HG03060 (cell line): ENCODE data around the gene ADRA1B.
"Not testable (repeated sequence)": the region's sequence is repeated elsewhere in the genome, so short reads cannot be mapped to it uniquely, and the experiment has no call there.

ENCODE experiments used
- ATAC-seq: cut with Tn5 transposase; IDR thresholded peaks from one replicate; pipeline ENCODE4 v1.9.1; 2021; ENCODE audit warnings: low read depth, moderate number of reproducible peaks; ENCODE audit not compliant: unreplicated experiment

The ADRA1B gene

GRCh38 chr5:159965031-159965837, 49.0 kb downstream of the ADRA1B start:
- ATAC-seq, result no peak

GRCh38 chr5:159965838-159966128, 49.5 kb downstream of the ADRA1B start:
- not testable (repeated sequence) for ATAC-seq

DNA sequence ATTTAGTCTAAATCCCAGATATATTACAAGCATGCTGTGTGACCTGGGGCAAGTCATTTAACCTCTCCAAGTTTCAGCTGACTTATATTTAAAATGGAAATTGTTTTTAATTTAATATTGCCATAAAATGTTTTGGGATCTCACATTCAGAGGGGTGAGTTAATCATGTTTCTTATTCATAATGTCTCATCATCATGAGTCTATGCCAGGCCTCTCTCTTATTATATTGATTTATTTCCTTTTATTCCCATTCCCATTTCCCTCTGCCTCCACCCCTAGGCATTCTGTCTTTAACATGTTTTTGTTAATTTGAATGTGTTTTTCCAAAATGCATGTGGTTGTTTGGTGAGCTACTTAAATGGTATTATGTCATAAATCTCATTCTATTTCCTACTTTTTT, 53.7 kb downstream of the ADRA1B start:
- no peak for ATAC-seq

DNA sequence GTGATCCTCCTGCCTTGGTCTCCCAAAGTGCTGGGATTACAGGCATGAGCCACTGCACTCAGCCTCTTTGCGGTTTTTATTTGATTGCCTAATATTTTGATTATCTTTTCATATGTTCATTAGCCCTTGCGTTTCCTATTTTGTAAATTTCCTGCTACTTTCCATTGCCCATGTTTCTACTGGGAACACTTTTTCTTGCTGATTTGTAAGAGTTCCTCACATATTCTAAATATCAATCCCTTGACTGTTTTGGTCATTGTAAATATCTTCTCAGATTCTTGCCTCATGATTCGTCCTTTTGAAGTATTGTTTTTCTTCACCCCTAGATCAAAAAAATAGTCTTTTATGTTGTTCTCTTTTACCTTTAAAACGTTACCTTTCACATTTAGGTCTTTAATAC, 54.8 kb downstream of the ADRA1B start:
- ATAC-seq, result no peak

- no peak for ATAC-seq
Observed at GRCh38 chr5:159971514-159971913, 55.2 kb downstream of the ADRA1B start.

DNA sequence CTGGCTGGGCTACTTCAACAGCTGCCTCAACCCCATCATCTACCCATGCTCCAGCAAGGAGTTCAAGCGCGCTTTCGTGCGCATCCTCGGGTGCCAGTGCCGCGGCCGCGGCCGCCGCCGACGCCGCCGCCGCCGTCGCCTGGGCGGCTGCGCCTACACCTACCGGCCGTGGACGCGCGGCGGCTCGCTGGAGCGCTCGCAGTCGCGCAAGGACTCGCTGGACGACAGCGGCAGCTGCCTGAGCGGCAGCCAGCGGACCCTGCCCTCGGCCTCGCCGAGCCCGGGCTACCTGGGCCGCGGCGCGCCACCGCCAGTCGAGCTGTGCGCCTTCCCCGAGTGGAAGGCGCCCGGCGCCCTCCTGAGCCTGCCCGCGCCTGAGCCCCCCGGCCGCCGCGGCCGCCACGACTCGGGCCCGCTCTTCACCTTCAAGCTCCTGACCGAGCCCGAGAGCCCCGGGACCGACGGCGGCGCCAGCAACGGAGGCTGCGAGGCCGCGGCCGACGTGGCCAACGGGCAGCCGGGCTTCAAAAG, 55.7 kb downstream of the ADRA1B start:
- ATAC-seq, result no peak

DNA sequence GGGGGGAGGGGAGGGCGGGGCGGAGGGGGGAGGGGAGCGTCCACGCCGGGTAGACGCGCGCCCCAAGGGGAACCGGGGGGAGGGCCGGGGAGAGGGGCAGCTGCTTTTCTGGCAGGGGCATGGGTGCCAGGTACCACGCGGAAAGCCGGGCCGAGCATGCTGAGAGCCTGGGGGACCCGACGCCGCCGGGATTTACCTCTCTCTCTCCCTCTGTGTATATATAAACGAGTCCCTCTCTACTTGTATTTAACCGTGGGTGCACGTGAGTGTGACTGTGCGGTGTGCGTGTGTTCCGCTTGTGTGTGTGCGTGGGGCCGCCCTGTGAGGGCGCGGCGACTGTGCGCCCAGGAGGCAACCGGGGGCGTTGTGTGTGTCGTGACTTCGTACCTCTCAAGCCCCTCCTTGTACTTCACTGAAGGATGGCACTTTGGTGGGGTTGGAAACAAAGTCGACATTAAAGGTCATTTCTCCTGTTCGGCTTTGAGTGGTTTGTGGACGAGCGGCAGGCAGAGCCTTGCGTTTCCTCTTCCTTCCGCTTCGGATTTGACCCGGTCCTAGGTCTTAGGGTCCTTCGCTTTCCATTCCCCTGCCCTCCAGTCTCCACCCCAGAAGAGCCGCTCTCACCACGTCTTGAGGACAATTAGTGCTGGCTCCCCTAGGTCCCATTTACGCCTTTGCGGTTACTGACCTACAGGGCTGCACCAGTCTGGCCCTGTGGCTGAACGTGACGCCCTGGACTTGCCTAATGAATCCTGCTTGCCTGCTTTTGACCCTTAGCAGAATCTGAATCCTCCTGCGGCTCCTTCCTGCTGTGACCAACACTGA, 56.5 kb downstream of the ADRA1B start:
- no peak for ATAC-seq

DNA sequence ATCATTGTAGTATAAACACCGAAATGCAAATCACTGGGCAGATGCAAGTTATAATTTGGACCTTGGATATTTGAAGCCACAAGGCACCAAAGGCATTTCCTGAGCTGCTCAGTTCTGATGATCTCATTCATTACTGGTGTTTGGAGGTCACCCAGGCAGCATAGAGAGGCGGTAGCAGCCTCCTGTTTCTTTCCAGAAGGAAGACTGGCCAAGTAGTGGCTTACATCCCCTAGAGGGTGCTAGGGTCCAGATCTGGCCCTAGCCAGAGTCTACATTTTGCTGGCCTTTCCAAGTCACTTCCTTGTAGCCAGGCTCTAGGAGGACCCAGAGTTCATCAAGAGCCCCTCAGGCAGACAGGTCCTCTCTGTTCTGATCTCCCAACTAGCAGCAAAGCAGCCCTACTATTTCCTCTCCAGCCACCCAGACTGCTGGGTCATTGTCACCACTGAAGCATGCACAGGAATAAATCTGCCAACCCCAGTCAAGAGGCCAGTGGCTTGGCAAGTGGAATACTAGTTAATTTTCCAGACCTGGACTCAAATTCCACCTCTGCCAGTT, 59.3 kb downstream of the ADRA1B start:
- ATAC-seq, result no peak

- no peak for ATAC-seq
Observed at GRCh38 chr5:159976921-159977320, 60.6 kb downstream of the ADRA1B start.

GRCh38 chr5:159978358-159978757, 62.1 kb downstream of the ADRA1B start:
- no peak for ATAC-seq

GRCh38 chr5:159982421-159983173, 66.3 kb downstream of the ADRA1B start:
- ATAC-seq, result no peak

- peak; percentile 58 for ATAC-seq
Observed at GRCh38 chr5:159987031-159987674, 70.9 kb downstream of the ADRA1B start.

DNA sequence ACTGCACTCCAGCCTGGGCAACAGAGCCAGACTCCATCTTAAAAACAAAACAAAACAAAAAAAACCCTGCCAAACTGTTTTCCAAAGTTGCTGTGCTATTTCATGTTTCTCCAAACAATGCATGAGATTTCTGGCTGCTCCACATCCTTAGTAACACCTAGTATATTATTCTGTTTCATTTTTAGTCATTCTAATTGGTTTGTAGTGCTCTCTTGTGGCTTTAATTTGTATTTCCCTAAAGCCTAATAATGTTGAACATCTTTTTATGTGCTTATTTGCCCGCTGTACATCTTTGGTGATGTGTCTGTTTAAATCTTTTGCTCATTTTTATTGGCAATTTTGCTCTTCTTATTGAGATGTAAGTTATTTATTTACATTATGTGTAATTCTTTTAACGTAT, 74.2 kb downstream of the ADRA1B start:
- ATAC-seq, result no peak

GRCh38 chr5:159992566-159992965, 76.3 kb downstream of the ADRA1B start:
- ATAC-seq, result no peak

DNA sequence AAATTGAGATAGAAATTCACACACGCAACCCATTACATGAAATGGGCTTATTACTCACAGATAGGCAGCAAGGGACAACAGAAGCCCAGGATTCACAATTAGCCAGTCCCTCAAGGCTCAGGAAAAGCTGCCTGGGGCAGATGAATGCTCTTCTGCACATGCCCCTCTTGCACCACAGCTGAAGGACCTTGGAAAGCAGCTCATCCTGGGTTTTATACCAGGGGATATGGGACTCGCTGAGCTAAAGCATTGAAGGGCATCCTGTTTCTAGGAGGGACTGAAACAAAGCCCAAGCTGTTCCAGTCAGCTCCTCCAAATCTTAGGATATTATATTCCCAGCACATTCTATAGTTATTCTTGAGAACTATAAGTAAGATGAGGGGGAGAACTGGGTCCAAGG, 76.9 kb downstream of the ADRA1B start:
- no peak for ATAC-seq

- ATAC-seq, result no peak
Observed at GRCh38 chr5:159995907-159996306, 79.6 kb downstream of the ADRA1B start.

- no peak for ATAC-seq
Observed at GRCh38 chr5:160001457-160001856, 85.2 kb downstream of the ADRA1B start.

- ATAC-seq, result no peak
Observed at GRCh38 chr5:160007514-160007913, 91.2 kb downstream of the ADRA1B start.

DNA sequence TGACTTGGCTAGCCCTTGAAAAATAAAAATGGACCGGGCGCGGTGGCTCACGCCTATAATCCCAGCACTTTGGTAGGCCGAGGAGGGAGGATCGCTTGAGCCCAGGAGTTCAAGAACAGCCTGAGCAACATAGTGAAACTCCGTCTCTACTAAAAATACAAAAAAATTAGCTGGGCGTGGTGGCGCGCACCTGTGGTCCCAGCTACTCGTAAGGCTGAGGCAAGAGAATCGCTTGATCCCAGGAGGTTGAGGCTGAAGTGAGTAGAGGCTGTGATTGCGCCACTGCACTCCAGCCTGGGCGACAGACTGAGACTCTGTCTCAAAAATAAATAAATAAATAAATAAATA, 92.2 kb downstream of the ADRA1B start:
- ATAC-seq, result not testable (repeated sequence)

- peak; percentile 99 for ATAC-seq
Observed at GRCh38 chr5:160008877-160009590, 92.8 kb downstream of the ADRA1B start, which contains the start of gene TTC1. Gene TTC1, plus strand, starts transcription at chr5:160009139. Its CDS starts 1,390 bp downstream, at chr5:160010529.
